Measurements from ENCODE around the gene MCEE. TPM values are rescaled to one million over a fixed set of nuclear protein-coding genes. Genes with fewer than 3 reads are reported as not detected.
"Not testable (repeated sequence)": the region's sequence is repeated elsewhere in the genome, so short reads cannot be mapped to it uniquely, and the experiment has no call there.

MCEE gene
- polyA plus RNA-seq, 3 donors = 23.1 to 24.9 (median 23.2) TPM

- peak in 1 of 3 donors; percentile 2 for DNase-seq (ENCODE audit: low read depth in 3 of 3, low spot score in 2 of 3)
These were observed 721 bp downstream of the MCEE start for GRCh38 chr2:71129114-71129901.

DNA sequence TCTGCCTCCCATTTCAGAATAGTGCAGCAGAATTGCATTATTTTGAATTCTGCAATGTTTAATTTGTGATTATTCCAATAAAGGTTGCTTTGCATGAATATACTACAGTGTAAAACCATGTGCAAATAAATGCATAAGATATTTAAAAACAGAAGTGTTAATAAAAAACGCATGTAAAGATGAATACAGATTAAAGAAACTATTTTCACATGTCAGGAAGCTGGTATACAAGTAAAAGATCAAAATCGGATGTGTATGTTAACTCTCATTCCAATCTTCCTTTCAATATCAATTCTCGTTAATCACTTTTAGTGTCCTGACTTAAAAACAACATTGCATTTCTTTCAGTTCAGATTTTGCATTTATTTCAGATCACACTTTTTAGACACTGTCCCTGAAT is 3.1 kb downstream of the MCEE start:
- DNase-seq (ENCODE audit: low read depth in 3 of 3, low spot score in 2 of 3) = no peak

GRCh38 chr2:71125506-71126294 is 4.3 kb downstream of the MCEE start:
- DNase-seq (ENCODE audit: low read depth in 3 of 3, low spot score in 2 of 3) = no peak

DNA sequence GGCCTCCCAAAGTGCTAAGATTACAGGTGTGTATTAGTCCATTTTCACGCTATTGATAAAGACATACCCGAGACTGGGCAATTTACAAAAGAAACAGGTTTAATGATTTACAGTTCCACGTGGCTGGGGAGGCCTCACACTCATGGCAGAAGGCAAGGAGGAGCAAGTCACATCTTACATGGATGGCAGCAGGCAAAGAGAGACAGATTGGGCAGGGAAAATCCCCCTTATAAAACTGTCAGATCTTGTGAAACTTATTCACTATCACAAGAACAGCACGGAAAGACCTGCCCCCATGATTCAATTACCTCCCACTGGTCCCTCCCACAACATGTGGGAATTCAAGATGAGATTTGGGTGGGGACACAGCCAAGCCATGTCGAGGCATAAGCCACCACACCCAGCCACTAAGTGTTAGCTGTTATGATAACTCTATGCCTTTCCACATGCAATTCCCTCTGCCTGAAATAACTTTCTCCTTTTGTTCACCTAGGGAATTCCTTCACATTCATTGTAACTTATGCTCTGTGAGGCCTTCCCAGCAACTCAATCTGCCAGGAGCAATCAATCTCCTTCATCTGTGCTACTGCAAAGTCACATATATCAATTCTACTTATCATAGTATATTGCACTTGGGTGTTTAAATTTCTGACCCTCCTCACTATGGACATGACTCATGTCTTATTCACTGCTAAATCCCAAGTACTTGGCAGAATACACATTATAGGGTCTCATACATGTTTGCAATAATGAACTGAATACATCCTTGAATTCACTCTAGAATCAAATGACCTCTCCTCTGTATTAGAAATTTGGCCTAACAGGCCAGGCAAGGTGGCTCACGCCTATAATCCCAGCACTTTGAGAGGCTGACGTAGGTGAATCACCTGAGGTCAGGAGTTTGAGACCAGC is 7.4 kb downstream of the MCEE start:
- no peak for DNase-seq (ENCODE audit: low read depth in 3 of 3, low spot score in 2 of 3)

DNA sequence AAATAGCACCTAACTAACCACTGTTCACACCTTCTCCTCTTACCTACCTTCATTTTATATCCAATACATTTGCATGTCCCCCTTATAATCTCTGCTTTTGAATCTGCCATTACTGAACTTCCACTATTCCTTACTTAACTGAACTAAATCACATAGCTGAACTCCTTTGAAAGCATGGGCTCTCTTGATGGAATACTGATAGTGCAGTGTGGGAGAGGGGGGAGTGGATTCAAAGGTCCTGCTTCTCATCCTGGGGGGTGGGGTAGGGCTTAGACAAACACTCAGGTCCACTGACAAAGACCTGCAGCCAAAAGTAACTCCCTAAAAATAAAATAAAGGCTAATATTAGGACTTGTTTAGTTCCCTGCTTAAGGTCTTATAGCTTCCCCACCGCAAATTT is 8.6 kb downstream of the MCEE start:
- no peak for DNase-seq (ENCODE audit: low read depth in 3 of 3, low spot score in 2 of 3)

GRCh38 chr2:71120195-71120594 is 9.8 kb downstream of the MCEE start:
- no peak for DNase-seq (ENCODE audit: low read depth in 3 of 3, low spot score in 2 of 3)

DNA sequence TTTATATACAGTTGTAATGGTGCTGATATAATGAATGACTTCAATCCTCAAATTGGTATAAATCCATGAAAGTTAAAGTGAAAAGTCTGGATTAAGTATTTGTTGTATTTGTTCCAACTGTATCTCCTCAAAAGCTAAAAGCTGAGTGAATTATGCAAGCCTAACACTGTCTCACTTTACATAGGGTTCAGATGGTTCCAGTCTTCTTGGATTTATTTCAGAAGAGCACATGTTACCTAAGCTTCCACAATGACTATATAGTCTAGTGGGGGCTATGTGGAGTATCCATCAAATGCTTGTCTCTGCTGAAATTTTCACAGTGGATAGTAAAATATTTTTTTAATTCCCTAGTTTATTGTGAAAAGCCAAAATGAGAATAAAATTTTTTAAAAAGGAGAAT is 13.0 kb downstream of the MCEE start:
- no peak for DNase-seq (ENCODE audit: low read depth in 3 of 3, low spot score in 2 of 3)

GRCh38 chr2:71113843-71114242 is 16.2 kb downstream of the MCEE start:
- no peak for DNase-seq (ENCODE audit: low read depth in 3 of 3, low spot score in 2 of 3)

- no peak for DNase-seq (ENCODE audit: low read depth in 3 of 3, low spot score in 2 of 3)
These were observed 21.9 kb downstream of the MCEE start for GRCh38 chr2:71108091-71108490.

DNA sequence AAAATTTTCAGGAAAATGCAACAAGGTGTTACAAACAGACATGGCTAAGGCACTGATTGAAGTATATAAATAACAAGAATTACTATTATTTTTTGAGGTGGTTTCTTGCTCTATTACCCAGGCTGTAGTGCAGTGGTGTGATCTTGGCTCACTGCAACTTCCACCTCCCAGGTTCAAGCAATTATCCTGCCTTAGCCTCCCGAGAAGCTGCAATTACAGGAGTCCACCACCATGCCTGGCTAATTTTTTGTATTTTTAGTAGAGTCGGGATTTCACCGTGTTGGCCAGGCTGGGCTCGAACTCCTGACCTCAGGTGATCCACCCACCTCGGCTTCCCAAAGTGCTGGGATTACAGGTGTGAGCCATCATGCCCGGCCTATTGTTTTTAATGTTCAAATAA is 23.6 kb downstream of the MCEE start:
- DNase-seq (ENCODE audit: low read depth in 3 of 3, low spot score in 2 of 3) = not testable (repeated sequence)

DNA sequence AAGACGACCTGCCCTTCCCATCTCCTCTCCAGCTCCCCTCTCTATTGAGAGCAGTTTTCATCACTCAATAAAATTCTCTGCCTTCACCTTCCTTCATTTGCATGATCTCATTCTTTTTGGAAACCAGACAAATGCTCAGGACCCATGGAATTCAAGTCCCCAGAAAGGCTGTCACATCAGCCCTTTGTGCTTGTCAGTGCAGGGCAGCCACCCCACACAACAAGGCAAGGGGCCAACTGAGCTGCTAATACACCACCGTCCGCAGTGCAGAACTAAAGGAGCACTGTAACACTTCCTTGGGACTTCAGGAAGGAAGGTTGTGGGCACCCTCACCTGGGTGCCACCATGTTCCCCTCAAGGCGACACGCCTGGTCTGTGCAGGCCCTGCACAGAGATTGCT is 26.2 kb downstream of the MCEE start:
- DNase-seq (ENCODE audit: low read depth in 3 of 3, low spot score in 2 of 3) = no peak

GRCh38 chr2:71102981-71103681 is 26.9 kb downstream of the MCEE start:
- no peak for DNase-seq (ENCODE audit: low read depth in 3 of 3, low spot score in 2 of 3)

DNA sequence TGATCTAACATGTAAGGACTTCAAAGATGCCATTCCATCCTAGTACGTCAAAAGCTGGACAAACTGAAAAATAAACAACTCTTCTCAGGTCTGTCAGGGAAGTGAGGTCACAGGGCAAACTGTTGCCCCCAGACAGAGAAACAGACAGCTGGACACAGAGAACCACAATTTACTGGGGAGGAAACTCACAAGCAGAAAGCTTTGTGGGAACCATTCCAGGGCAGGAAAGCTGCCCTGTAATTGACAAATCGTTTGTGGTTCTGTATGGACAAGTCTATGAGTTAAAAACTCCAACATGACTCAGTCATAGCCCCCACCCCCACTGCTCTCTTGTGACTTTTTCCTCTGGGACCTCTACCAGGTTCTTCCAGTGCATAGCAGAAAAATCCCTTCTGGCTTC is 28.4 kb downstream of the MCEE start:
- DNase-seq (ENCODE audit: low read depth in 3 of 3, low spot score in 2 of 3) = no peak

- no peak for DNase-seq (ENCODE audit: low read depth in 3 of 3, low spot score in 2 of 3)
These were observed 29.6 kb downstream of the MCEE start for GRCh38 chr2:71100195-71100964.

DNA sequence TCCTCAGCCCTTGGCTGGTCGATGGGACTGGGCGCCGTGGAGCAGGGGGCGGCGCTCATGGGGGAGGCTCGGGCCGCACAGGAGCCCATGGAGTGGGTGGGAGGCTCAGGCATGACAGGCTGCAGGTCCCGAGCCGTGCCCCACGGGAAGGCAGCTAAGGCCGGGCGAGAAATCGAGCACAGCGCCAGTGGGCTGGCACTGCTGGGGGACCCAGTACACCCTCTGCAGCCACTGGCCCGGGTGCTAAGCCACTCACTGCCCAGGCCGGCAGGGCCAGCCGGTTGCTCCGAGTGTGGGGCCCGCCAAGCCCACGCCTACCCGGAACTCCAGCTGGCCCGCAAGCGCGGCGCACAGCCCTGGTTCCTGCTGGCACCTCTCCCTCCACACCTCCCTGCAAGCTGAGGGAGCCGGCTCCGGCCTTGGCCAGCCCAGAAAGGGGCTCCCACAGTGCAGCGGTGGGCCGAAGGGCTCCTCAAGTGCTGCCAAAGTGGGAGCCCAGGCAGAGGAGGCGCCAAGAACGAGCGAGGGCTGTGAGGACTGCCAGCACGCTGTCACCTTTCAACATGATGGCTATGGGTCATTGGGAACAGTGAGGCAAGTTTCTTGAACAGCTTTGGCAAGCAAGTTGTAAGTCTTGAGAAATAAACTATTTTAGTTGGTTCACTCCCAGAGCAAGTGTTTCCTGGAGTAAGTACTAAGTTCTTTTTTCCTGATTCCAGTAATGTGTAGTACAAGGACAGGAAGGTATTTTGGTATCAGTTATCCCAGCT is 37.4 kb downstream of the MCEE start:
- DNase-seq (ENCODE audit: low read depth in 3 of 3, low spot score in 2 of 3) = not testable (repeated sequence)

DNA sequence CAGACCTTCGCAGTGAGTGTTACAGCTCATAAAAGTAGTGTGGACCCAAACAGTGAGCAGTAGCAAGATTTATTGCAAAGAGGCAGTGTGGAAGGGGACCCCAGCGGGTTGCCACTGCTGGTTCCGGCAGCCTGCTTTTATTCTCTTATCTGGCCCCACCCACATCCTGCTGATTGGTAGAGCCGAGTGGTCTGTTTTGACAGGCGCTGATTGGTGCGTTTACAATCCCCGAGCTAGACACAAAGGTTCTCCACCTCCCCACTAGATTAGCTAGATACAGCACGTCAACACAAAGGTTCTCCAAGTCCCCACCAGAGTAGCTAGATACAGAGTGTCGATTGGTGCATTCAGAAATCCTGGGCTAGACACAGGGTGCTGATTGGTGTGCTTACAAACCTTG is 38.2 kb downstream of the MCEE start:
- DNase-seq (ENCODE audit: low read depth in 3 of 3, low spot score in 2 of 3) = not testable (repeated sequence)

DNA sequence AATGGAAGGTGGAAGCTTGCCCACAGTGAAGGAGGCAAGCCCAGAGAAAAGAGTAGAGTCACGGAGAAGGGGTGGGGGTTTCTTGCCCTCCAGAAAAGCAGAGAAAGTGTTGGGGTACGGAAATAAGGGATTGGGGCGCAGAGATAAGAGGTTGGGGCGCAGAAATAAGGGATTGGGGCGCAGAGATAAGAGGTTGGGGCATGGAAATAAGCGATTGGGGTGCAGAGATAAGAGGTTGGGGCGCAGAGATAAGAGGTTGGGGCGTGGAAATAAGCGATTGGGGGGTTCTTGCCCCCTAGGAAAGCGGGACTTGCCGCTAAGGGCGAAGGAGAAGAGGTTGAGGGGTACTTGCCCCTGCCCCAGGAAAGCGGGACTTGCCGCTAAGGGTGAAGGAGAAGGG is 40.6 kb downstream of the MCEE start:
- DNase-seq (ENCODE audit: low read depth in 3 of 3, low spot score in 2 of 3) = not testable (repeated sequence)

GRCh38 chr2:71085325-71086003 is 44.6 kb downstream of the MCEE start:
- not testable (repeated sequence) for DNase-seq (ENCODE audit: low read depth in 3 of 3, low spot score in 2 of 3)

Data from right renal cortex interstitium (tissue), 3 donors.